Breast epithelium (tissue), 3 donors: Measurements from ENCODE around the gene MEIOB.

Experiments
- POLR2A ChIP-seq: fragments of 450-650 bp; IDR thresholded peaks from one replicate; pipeline ENCODE4 v1.6.1; 2016; ENCODE audit warnings: antibody characterized with exemption, mild to moderate bottlenecking, moderate library complexity
- POLR2AphosphoS5 ChIP-seq, 3 donors: sonication (generic); formaldehyde crosslinking; IDR thresholded peaks; one replicate each; pipeline ENCODE4 v1.6.1; 2017; ENCODE audit warnings: antibody characterized with exemption in 3 of 3
- TF ChIP-seq, protein P1 (sequence below), 3 donors: fragments of 450-650 bp; IDR thresholded peaks; one replicate each; pipeline ENCODE4 v1.5.1; 2016 to 2017; ENCODE audit warnings: antibody characterized with exemption in 3 of 3, mild to moderate bottlenecking in 3 of 3, moderate library complexity in 3 of 3

DNA sequence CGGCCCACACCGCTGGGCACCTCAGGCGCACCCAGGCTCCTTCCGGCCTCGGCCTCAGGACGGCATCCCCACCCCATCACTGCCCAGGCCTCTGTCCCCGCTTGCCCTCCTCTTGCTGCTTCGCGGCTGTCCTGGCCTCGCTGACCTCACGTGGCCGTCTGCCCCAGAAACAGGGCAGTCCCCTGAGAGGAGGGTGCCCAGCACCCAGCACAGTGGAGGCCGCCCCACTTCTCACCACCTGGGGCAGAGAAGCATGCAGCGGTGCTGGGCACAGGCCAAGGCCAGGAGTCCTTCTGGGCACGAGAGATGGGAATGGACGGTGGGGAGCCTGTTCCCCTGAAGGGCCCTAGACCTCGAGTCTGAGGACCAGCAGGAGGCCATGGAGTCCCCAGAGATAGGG, 54.2 kb downstream of the MEIOB start:
- TF ChIP-seq POLR2A (no peak), POLR2AphosphoS5 (IDR thresholded peaks at IDR 0.05) (no peak)
- TF ChIP-seq, protein P1, sequence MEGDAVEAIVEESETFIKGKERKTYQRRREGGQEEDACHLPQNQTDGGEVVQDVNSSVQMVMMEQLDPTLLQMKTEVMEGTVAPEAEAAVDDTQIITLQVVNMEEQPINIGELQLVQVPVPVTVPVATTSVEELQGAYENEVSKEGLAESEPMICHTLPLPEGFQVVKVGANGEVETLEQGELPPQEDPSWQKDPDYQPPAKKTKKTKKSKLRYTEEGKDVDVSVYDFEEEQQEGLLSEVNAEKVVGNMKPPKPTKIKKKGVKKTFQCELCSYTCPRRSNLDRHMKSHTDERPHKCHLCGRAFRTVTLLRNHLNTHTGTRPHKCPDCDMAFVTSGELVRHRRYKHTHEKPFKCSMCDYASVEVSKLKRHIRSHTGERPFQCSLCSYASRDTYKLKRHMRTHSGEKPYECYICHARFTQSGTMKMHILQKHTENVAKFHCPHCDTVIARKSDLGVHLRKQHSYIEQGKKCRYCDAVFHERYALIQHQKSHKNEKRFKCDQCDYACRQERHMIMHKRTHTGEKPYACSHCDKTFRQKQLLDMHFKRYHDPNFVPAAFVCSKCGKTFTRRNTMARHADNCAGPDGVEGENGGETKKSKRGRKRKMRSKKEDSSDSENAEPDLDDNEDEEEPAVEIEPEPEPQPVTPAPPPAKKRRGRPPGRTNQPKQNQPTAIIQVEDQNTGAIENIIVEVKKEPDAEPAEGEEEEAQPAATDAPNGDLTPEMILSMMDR (IDR thresholded peaks at IDR 0.05), result no peak
